KMS-11 (cell line): ENCODE measurements around the gene PDLIM5.

Source experiments
- H2AFZ ChIP-seq: fragments of 200-600 bp; sonication (generic); 2 replicates; pipeline ENCODE4 v1.6.1; 2016; ENCODE audit warnings: antibody characterized with exemption, mixed run types, low read depth
- H3K27ac ChIP-seq: fragments of 200-600 bp; sonication (generic); 2 replicates; pipeline ENCODE4 v1.6.1; 2016; ENCODE audit warnings: mild to moderate bottlenecking, mixed run types
- H3K27me3 ChIP-seq: fragments of 200-600 bp; sonication (generic); 2 replicates; pipeline ENCODE4 v1.6.1; 2017; ENCODE audit warnings: mild to moderate bottlenecking, low read depth, mixed run types, moderate library complexity; ENCODE audit not compliant: insufficient read depth
- H3K36me3 ChIP-seq: fragments of 200-600 bp; sonication (generic); 2 replicates; pipeline ENCODE4 v1.6.1; 2017; ENCODE audit warnings: mild to moderate bottlenecking, mixed run types; ENCODE audit not compliant: insufficient read depth
- H3K4me1 ChIP-seq: fragments of 200-600 bp; sonication (generic); 2 replicates; pipeline ENCODE4 v1.6.1; 2016; ENCODE audit warnings: mild to moderate bottlenecking, low read depth, mixed run types; ENCODE audit not compliant: poor library complexity, severe bottlenecking
- H3K4me2 ChIP-seq: fragments of 200-600 bp; sonication (generic); 2 replicates; pipeline ENCODE4 v1.7.0; 2016; ENCODE audit warnings: mild to moderate bottlenecking, mixed run types
- H3K4me3 ChIP-seq: fragments of 200-600 bp; sonication (generic); IDR thresholded peaks from 2 replicates; pipeline ENCODE4 v1.6.1; 2017; ENCODE audit warnings: low read depth, low read length, mixed read lengths; ENCODE audit not compliant: insufficient read depth
- H3K79me2 ChIP-seq: fragments of 200-600 bp; sonication (generic); 2 replicates; pipeline ENCODE4 v1.6.1; 2016; ENCODE audit warnings: low read depth, mixed run types; ENCODE audit not compliant: insufficient read depth
- H3K9ac ChIP-seq: fragments of 200-600 bp; sonication (generic); 2 replicates; pipeline ENCODE4 v1.6.1; 2016; ENCODE audit warnings: mild to moderate bottlenecking, mixed run types
- H4K20me1 ChIP-seq: fragments of 200-600 bp; sonication (generic); 2 replicates; pipeline ENCODE4 v1.6.1; 2016; ENCODE audit warnings: mild to moderate bottlenecking, mixed run types; ENCODE audit not compliant: insufficient read depth
- TF ChIP-seq, protein P1 (sequence below): fragments of 200-600 bp; sonication (generic); conservative IDR thresholded peaks from 2 replicates; pipeline ENCODE4 v1.6.1; 2017; ENCODE audit warnings: low read depth, mild to moderate bottlenecking, antibody characterized with exemption, low read length, moderate library complexity, mixed read lengths

PDLIM5 gene

GRCh38 chr4:94576210-94576609, 124.5 kb downstream of the PDLIM5 start:
- H3K4me2 ChIP-seq: no peak overlapping the region
- no peaks in the 10 kb centered on the region for H3K4me1 ChIP-seq
- no peak overlapping the region for H3K27ac ChIP-seq

GRCh38 chr4:94577136-94577535, 125.4 kb downstream of the PDLIM5 start:
- Histone ChIP-seq H3K27me3 (no peaks in the 10 kb centered on the region), H3K36me3 (no peaks in the 10 kb centered on the region), H3K4me2 (no peak overlapping the region), H3K27ac (no peak overlapping the region), H3K4me3 (no peak overlapping the region), H2AFZ (no peak overlapping the region), H3K79me2 (no peaks in the 10 kb centered on the region), H3K9ac (no peak overlapping the region), H4K20me1 (no peaks in the 10 kb centered on the region), H3K4me1 (no peaks in the 10 kb centered on the region)
- TF ChIP-seq, protein P1, sequence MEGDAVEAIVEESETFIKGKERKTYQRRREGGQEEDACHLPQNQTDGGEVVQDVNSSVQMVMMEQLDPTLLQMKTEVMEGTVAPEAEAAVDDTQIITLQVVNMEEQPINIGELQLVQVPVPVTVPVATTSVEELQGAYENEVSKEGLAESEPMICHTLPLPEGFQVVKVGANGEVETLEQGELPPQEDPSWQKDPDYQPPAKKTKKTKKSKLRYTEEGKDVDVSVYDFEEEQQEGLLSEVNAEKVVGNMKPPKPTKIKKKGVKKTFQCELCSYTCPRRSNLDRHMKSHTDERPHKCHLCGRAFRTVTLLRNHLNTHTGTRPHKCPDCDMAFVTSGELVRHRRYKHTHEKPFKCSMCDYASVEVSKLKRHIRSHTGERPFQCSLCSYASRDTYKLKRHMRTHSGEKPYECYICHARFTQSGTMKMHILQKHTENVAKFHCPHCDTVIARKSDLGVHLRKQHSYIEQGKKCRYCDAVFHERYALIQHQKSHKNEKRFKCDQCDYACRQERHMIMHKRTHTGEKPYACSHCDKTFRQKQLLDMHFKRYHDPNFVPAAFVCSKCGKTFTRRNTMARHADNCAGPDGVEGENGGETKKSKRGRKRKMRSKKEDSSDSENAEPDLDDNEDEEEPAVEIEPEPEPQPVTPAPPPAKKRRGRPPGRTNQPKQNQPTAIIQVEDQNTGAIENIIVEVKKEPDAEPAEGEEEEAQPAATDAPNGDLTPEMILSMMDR: no peak

More at GRCh38 chr4:94576210-94576609, 124.5 kb downstream of the PDLIM5 start:
- Histone ChIP-seq H3K36me3 (no peaks in the 10 kb centered on the region), H2AFZ (no peak overlapping the region), H3K27me3 (no peaks in the 10 kb centered on the region), H4K20me1 (no peaks in the 10 kb centered on the region), H3K9ac (no peak overlapping the region), H3K79me2 (no peaks in the 10 kb centered on the region), H3K4me3 (no peak overlapping the region)
- TF ChIP-seq, protein P1: no peak

GRCh38 chr4:94578195-94578594, 126.5 kb downstream of the PDLIM5 start:
- no peak overlapping the region for H3K9ac ChIP-seq
- H4K20me1 ChIP-seq: no peaks in the 10 kb centered on the region
- TF ChIP-seq, protein P1: no peak
- no peaks in the 10 kb centered on the region for H3K4me1 ChIP-seq
- no peak overlapping the region for H3K27ac ChIP-seq
- no peak overlapping the region for H2AFZ ChIP-seq
- no peak overlapping the region for H3K4me3 ChIP-seq
- no peaks in the 10 kb centered on the region for H3K27me3 ChIP-seq
- H3K79me2 ChIP-seq: no peaks in the 10 kb centered on the region
- H3K4me2 ChIP-seq: no peak overlapping the region
- no peaks in the 10 kb centered on the region for H3K36me3 ChIP-seq

- no peak overlapping the region for H3K4me3 ChIP-seq
- no peaks in the 10 kb centered on the region for H3K4me1 ChIP-seq
- H3K79me2 ChIP-seq: no peaks in the 10 kb centered on the region
- no peak overlapping the region for H2AFZ ChIP-seq
- H3K27ac ChIP-seq: no peak overlapping the region
- no peaks in the 10 kb centered on the region for H3K27me3 ChIP-seq
- no peak overlapping the region for H3K9ac ChIP-seq
- TF ChIP-seq, protein P1: no peak
- H4K20me1 ChIP-seq: no peaks in the 10 kb centered on the region
- H3K36me3 ChIP-seq: no peaks in the 10 kb centered on the region
- no peak overlapping the region for H3K4me2 ChIP-seq
Observed at GRCh38 chr4:94581766-94582165, 130.0 kb downstream of the PDLIM5 start.
